Transverse colon (tissue), 4 donors: ENCODE data around the gene CDK17. TPM values are rescaled to one million over a fixed set of nuclear protein-coding genes. Genes with fewer than 3 reads are reported as not detected.

ENCODE experiments used
- DNase-seq: peaks from one replicate; pipeline ENCODE4 v3.0.0-alpha.2; 2019
- H3K27ac ChIP-seq, 4 donors: fragments of 200-600 bp; sonication (generic); 2 replicates each; pipeline ENCODE4 v1.5.1; 2016 to 2018; ENCODE audit warnings: inconsistent platforms in 4 of 4
- H3K27me3 ChIP-seq: fragments of 200-600 bp; sonication (generic); 2 replicates; pipeline ENCODE4 v1.5.1; 2017; ENCODE audit warnings: inconsistent platforms
- H3K36me3 ChIP-seq, 4 donors: fragments of 200-600 bp; sonication (generic); 2 replicates each; pipeline ENCODE4 v1.5.1; 2017 to 2019; ENCODE audit warnings: inconsistent platforms in 4 of 4
- H3K4me1 ChIP-seq, 4 donors: fragments of 200-600 bp; sonication (generic); 2 replicates each; pipeline ENCODE4 v1.5.1; 2017 to 2020; ENCODE audit warnings: inconsistent platforms in 4 of 4
- H3K4me3 ChIP-seq, 4 donors: fragments of 200-600 bp; sonication (generic); 1 replicate in 1 of 4; 2 replicates in 3 of 4; pipeline versions ENCODE4 v1.5.1 to v1.6.1; 2017 to 2019; ENCODE audit warnings: inconsistent platforms in 4 of 4
- H3K9me3 ChIP-seq, 2 donors: fragments of 200-600 bp; sonication (generic); 2 replicates each; pipeline ENCODE4 v1.5.1; 2017 to 2019; ENCODE audit warnings: inconsistent platforms in 2 of 2
- CTCF ChIP-seq, 5 experiments: fragments of 200-600 bp in 3 of 5; fragments of 450-650 bp in 2 of 5; sonication (generic) in 3 of 5; IDR thresholded peaks; 1 replicate in 2 of 5; 2 replicates in 3 of 5; pipeline ENCODE4 v1.5.1; 2016 to 2017; ENCODE audit warnings: antibody characterized with exemption in 5 of 5, inconsistent platforms in 3 of 5, mild to moderate bottlenecking in 2 of 5, moderate library complexity in 1 of 5
- EP300 ChIP-seq: sonication (generic); formaldehyde crosslinking; IDR thresholded peaks from one replicate; pipeline ENCODE4 v1.6.1; 2017; ENCODE audit warnings: antibody characterized with exemption, low read depth
- POLR2A ChIP-seq: fragments of 450-650 bp; IDR thresholded peaks from one replicate; pipeline ENCODE4 v1.6.1; 2016; ENCODE audit warnings: antibody characterized with exemption, mild to moderate bottlenecking, moderate library complexity
- POLR2AphosphoS5 ChIP-seq, 3 donors: sonication (generic); formaldehyde crosslinking; IDR thresholded peaks; one replicate each; pipeline ENCODE4 v1.6.1; 2016; ENCODE audit warnings: antibody characterized with exemption in 3 of 3
- whole genome bisulfite sequencing, 2 donors: methylation state at CpG; one replicate each; pipeline ENCODE4 v1.1.5; 2018; ENCODE audit warnings: low coverage in 1 of 2; 5-methylcytosine and 5-hydroxymethylcytosine counted together
- in situ Hi-C, 4 donors: fragments of 200-750 bp; cut with MboI; loops; one replicate each; pipeline versions ENCODE4 v1.15.0 to v1.15.1; 2017; ENCODE audit warnings: low sequenced_read_pairs in 3 of 4, low pct_ligation_motif_present in 1 of 4, low pct_unique_long_range_greater_than_20kb in 1 of 4
- intact Hi-C: fragments of 100-400 bp; cut with DNase I; formaldehyde crosslinking; loops from one replicate; pipeline ENCODE4 v1.15.1; 2023; ENCODE audit warnings: low total_unique reads
- total RNA-seq, 4 donors: library from RNA; depleted of rRNA; stranded (reverse); fragments of >200 nt; gene quantifications; one replicate each; pipeline ENCODE4 v1.1.0, GENCODE V29; 2016

The CDK17 gene
- total RNA-seq, 4 donors from 2014 or later: 32.5 to 81.4 (median 51.8) TPM

- Histone ChIP-seq H3K9me3 (no peaks in the 10 kb centered on the region), H3K27me3 (no peaks in the 10 kb centered on the region), H3K36me3 (no peaks in the 10 kb centered on the region), H3K4me1 (no peaks in the 10 kb centered on the region), H3K27ac (peak overlapping the region; percentile 68 to 77 (median 72)), H3K4me3 (no peak overlapping the region)
- 63 to 65% methylated on average over 3 to 6 of the region's 6 CpGs for WGBS, 2 donors
- in situ Hi-C loops (no loop called here), intact Hi-C loops (no loop called here)
- TF ChIP-seq CTCF (IDR thresholded peaks at IDR 0.05) (no peak), POLR2AphosphoS5 (IDR thresholded peaks at IDR 0.05) (peak; percentile 41 to 70 (median 65)), POLR2A (no peak)
- peak; percentile 35 for DNase-seq
Measured at GRCh38 chr12:96427269-96427729, 27.1 kb upstream of the CDK17 start.

GRCh38 chr12:96425951-96426350, 25.7 kb upstream of the CDK17 start:
- H3K4me3 ChIP-seq: no peak overlapping the region
- H3K9me3 ChIP-seq: no peaks in the 10 kb centered on the region
- in situ Hi-C loops: no loop called here
- H3K27ac ChIP-seq: peak overlapping the region in 2 of 4 donors; percentile 46 to 77
- no peak for TF ChIP-seq POLR2A
- no peak for TF ChIP-seq CTCF (IDR thresholded peaks at IDR 0.05)
- no peak for DNase-seq
- intact Hi-C loops: no loop called here
- WGBS, 2 donors: 92% methylated on average over 3 of the region's 3 CpGs; no CpG with 5 or more reads in 1 of the 2 donors
- H3K4me1 ChIP-seq: no peaks in the 10 kb centered on the region
- no peaks in the 10 kb centered on the region for H3K27me3 ChIP-seq
- no peaks in the 10 kb centered on the region for H3K36me3 ChIP-seq

- 48 to 83% methylated on average over 3 of the region's 3 CpGs for WGBS, 2 donors
- DNase-seq: no peak
- intact Hi-C loops: no loop called here
- Histone ChIP-seq H3K27ac (peak overlapping the region in 2 of 4 donors; percentile 36 to 46), H3K36me3 (no peaks in the 10 kb centered on the region), H3K9me3 (no peaks in the 10 kb centered on the region), H3K4me1 (no peaks in the 10 kb centered on the region), H3K27me3 (no peaks in the 10 kb centered on the region), H3K4me3 (no peak overlapping the region)
- no peak for TF ChIP-seq CTCF (IDR thresholded peaks at IDR 0.05)
- peak in 1 of 3 donors; percentile 26 for TF ChIP-seq POLR2AphosphoS5 (IDR thresholded peaks at IDR 0.05)
- in situ Hi-C loops: no loop called here
Measured at GRCh38 chr12:96425321-96425720, 25.1 kb upstream of the CDK17 start.

- Histone ChIP-seq H3K4me1 (no peaks in the 10 kb centered on the region), H3K36me3 (no peaks in the 10 kb centered on the region), H3K4me3 (no peak overlapping the region), H3K27ac (peak overlapping the region in 2 of 4 donors; percentile 36 to 46), H3K27me3 (no peaks in the 10 kb centered on the region), H3K9me3 (no peaks in the 10 kb centered on the region)
- in situ Hi-C loops: loop anchor here in 2 of 4 donors (25.0 kb wide), 2 partner anchors 88 to 362 kb away; no protein-coding TSS in a partner anchor
- no peak for TF ChIP-seq EP300
- no peak for TF ChIP-seq POLR2A
- no peak for TF ChIP-seq POLR2AphosphoS5 (IDR thresholded peaks at IDR 0.05)
- no peak for TF ChIP-seq CTCF (IDR thresholded peaks at IDR 0.05)
- intact Hi-C loops: no loop called here
- DNase-seq: no peak
- WGBS, 2 donors: 67 to 75% methylated on average over 3 of the region's 3 CpGs
Measured at GRCh38 chr12:96424601-96425000, 24.4 kb upstream of the CDK17 start.
